ENCODE measurements around the gene HNRNPR.

The HNRNPR gene

DNA sequence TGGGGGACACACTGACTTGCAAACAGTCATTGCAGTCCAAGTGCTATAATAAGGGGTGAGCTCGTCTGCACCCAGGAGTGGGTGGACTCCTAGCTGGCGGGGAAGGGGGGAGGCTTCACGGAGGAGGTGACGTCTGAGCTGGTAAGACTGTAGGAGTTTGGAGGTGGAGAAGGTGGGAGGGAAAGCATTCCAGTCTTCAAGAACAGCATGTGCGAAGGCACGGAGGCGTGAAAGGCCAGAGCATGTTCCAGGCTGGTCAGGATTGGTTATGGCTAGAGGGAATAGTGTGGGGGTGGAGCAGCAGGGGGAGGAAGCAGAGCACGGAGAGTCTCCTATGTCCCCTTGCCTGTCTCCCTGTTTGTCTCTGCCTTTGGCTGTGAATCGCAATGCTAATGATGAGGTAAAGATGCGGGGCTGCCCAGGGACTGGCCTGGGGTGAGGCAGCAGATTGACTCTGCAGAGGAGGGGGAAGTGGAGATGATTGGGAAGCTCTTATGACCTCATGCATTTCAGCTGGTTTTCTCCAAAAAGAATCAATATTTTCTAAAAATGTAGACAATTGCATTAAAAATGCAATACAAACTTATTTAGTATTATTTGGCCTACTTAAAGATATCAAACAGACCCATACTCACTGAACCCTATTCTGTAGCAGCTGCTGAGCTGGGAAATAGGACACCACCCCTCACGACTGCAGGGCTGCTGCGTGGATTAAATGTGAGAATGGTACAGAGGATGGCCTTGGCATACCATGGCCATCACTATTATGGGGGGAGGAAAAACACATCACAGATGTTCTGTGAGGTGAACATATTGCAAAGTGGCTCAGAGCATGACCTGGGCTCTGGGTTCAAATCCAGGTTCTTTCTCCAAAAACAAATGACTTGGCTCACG, 28.1 kb upstream of the HNRNPR start:
- TF ChIP-seq, protein P1, sequence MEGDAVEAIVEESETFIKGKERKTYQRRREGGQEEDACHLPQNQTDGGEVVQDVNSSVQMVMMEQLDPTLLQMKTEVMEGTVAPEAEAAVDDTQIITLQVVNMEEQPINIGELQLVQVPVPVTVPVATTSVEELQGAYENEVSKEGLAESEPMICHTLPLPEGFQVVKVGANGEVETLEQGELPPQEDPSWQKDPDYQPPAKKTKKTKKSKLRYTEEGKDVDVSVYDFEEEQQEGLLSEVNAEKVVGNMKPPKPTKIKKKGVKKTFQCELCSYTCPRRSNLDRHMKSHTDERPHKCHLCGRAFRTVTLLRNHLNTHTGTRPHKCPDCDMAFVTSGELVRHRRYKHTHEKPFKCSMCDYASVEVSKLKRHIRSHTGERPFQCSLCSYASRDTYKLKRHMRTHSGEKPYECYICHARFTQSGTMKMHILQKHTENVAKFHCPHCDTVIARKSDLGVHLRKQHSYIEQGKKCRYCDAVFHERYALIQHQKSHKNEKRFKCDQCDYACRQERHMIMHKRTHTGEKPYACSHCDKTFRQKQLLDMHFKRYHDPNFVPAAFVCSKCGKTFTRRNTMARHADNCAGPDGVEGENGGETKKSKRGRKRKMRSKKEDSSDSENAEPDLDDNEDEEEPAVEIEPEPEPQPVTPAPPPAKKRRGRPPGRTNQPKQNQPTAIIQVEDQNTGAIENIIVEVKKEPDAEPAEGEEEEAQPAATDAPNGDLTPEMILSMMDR (IDR thresholded peaks at IDR 0.05; ENCODE audit: low read depth, low read length, missing control alignments) = no peak
- no peak for DNase-seq (ENCODE audit: low read depth)

DNA sequence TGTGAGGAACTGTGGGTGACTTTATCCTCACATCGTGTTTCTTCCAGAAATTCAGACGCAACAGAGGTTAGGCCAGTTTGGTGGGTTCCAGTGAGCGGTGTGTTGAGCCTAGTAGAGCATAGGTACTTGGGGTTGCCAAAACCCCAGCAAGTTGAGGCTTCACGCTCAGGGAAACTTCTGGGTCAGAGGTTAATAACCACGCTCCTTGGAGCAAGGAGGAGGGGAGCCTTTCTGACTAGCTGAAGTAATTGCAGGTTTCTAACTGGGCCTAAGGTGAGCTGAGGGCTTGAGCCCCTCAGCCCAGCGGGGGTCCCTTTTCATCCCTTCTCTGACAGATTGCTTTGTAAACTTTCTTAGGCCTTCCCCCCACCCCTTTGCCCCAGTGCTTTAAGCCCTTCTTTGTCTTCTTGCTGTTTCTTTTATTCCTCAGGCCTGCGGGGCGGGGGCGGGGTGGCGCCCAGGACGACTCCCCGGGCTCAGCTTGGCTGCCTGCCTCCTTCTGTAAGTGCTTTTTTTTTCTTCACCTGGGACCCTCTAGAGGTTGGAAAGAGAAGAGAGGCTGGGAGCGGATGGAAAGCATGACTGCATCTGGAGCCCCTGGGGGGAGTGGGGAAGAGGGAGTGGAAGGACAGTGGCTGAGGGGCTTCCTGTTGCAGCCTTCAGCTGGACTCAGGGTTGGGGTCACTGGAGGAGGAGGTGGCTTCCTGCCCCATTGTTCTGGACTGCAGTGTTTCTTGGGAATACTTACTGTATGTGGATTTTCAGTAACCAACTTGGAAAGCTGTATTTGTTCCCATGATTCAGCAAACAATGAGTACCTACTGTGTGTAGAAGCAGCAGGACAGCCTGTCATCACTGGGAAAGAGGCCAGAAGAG, 26.9 kb upstream of the HNRNPR start:
- H3K4me3 ChIP-seq (ENCODE audit: low read depth, low read length) = no peak overlapping the region
- TF ChIP-seq, protein P1 (IDR thresholded peaks at IDR 0.05; ENCODE audit: low read depth, low read length, missing control alignments) = no peak
- no peak for DNase-seq (ENCODE audit: low read depth)

More for the DNA sequence above, 28.1 kb upstream of the HNRNPR start:
- H3K4me3 ChIP-seq (ENCODE audit: low read depth, low read length) = no peak overlapping the region

DNA sequence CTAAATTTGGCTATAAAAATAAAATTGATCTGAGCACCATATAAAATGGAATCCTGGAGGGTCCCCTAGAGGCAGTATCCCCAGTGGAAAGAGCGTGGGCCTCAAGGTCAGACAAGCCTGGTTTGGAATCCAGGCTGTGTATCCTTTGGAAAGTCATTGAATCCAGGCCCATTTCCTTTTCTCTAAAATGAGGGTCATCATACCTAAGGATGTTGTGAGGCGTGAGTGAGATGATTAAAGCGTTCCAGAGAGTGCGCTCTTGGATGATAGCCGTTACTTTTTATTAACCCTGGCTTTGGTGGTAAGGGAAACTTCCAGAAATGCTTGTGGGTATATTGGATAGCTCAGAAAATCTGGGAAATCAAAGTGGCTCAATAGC, 26.2 kb upstream of the HNRNPR start:
- no peak for DNase-seq (ENCODE audit: low read depth)
- H3K4me3 ChIP-seq (ENCODE audit: low read depth, low read length) = no peak overlapping the region
- TF ChIP-seq, protein P1 (IDR thresholded peaks at IDR 0.05; ENCODE audit: low read depth, low read length, missing control alignments) = no peak

DNA sequence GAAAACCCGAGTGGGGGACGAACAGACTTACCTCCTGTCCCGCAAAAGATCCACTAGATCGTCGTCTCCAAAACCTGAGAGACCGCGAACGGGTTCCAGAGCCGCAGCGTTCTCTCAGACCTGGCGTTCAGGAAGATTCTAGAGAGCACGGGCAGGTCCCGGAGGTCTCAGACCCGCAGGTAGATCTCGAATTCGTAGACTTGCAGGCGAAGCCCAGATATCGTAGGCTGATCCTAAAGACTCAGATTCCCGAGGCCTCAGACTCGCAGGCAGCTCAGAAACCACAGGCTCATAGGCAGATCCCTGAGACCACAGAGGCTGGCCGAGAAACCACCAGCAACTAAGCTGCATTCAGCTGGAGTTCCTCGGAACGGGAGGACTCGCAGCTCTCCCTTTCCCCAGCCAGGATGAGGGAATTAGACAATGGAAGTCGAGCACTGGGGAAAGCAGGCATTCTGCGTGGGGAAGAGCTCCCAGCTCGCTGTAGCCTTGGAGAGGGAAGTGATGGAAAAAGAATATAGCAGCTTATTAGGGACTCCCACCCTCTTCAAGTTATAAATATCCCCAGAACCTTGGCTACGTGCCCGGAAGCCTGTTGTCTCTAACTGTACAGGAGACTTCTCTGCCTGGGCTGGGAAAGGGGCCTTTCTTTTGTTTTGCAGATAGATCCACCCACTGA, 25.4 kb upstream of the HNRNPR start, which contains the start of gene ZNF436:
TSS of gene ZNF436 (minus strand) at position 502 of the 679 bp plus-strand sequence. CDS start 1,831 bp downstream, outside the sequence.
- H3K4me3 ChIP-seq (ENCODE audit: low read depth, low read length) = peak within 1 kb of the TSS; percentile 85
- DNase-seq (ENCODE audit: low read depth) = no peak
- TF ChIP-seq, protein P1 (IDR thresholded peaks at IDR 0.05; ENCODE audit: low read depth, low read length, missing control alignments) = no peak

DNA sequence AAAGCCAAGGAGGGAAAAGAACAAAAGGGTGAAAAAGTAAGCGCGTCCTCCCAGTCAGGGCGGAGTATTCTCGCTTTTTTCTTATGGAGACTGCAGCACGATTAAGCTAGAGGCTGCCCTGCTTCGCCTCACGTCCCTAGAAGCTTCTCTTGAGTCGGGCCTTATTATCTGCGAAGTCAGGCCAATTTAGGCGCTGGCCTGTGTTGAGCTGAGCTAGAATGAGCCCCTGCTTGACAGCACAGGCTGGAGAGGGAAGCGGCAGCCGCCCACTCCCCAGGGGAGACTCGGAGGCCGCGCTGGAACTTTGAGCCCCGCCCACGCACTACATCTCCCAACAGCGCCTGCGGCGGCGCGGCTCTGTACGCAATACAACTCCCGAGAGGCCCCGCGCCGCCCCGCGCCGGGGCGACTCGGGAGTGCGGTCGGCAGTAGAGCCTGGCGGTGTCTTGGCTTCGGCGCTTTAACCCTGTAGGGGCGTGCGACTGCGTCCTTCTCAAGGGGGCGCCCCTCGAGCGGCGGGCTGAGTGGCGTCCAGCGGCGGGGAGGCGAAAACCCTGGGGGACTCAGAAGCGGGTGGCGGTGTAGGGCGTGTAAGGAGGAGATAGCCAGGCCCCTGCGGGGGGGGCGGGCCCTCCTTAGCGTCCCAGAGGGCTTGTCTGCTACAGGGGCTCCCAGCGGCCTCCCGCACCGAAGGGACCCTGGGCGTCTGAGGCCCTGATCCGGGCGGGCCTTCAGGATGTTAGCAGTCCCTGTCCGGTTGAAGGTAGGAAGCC, 24.7 kb upstream of the HNRNPR start:
- H3K4me3 ChIP-seq (ENCODE audit: low read depth, low read length) = peak overlapping the region; percentile 85
- TF ChIP-seq, protein P1 (IDR thresholded peaks at IDR 0.05; ENCODE audit: low read depth, low read length, missing control alignments) = no peak
- DNase-seq (ENCODE audit: low read depth) = peak; percentile 69

Data from GM12864 (cell line).